B cell (primary cell): ENCODE results near the gene ACBD4.

Experiments
- CTCF ChIP-seq: fragments of 200-600 bp; IDR thresholded peaks from one replicate; pipeline ENCODE4 v1.8.0; 2022; ENCODE audit warnings: antibody characterized with exemption, mild to moderate bottlenecking
- EZH2 ChIP-seq: IDR thresholded peaks from 2 replicates; pipeline ENCODE4 v1.6.1; 2012; ENCODE audit warnings: borderline replicate concordance, low read depth, mild to moderate bottlenecking, moderate library complexity, low read length; ENCODE audit not compliant: insufficient read depth, poor library complexity, severe bottlenecking

GRCh38 chr17:45146890-45147580, 11.5 kb downstream of the ACBD4 start:
- TF ChIP-seq EZH2 (no peak), CTCF (no peak)
